Stomach (tissue), 9 donors: ENCODE results near the gene PDE8A. TPM values are rescaled to one million over a fixed set of nuclear protein-coding genes. Genes with fewer than 3 reads are reported as not detected.

Experiments used
- DNase-seq, 2 donors: peaks; one replicate each; pipeline versions ENCODE4 v3.0.0 to v3.0.0-alpha.2; 2013 to 2019
- H3K27ac ChIP-seq, 5 donors: fragments of 200-600 bp in 4 of 5; sonication (generic) in 4 of 5; one replicate each; pipeline ENCODE4 v1.5.1; 2013 to 2019; ENCODE audit warnings: mild to moderate bottlenecking in 1 of 5, moderate library complexity in 1 of 5
- H3K27me3 ChIP-seq, 3 donors: fragments of 200-600 bp; sonication (generic); one replicate each; pipeline ENCODE4 v1.5.1; 2017 to 2019; ENCODE audit warnings: mixed run types in 1 of 3
- H3K36me3 ChIP-seq, 4 donors: fragments of 200-600 bp; sonication (generic); 1 replicate in 3 of 4; 2 replicates in 1 of 4; pipeline ENCODE4 v1.5.1; 2016 to 2019
- H3K4me1 ChIP-seq, 4 donors: fragments of 200-600 bp; sonication (generic); one replicate each; pipeline ENCODE4 v1.5.1; 2016 to 2019
- H3K4me3 ChIP-seq, 4 donors: fragments of 200-600 bp; sonication (generic) in 3 of 4; one replicate each; pipeline ENCODE4 v1.5.1; 2016 to 2019; ENCODE audit warnings: mild to moderate bottlenecking in 1 of 4
- H3K9me3 ChIP-seq, 4 donors: fragments of 200-600 bp; sonication (generic); one replicate each; pipeline ENCODE4 v1.5.1; 2016 to 2019
- EP300 ChIP-seq: sonication (generic); formaldehyde crosslinking; IDR thresholded peaks from one replicate; pipeline ENCODE4 v1.6.1; 2017; ENCODE audit warnings: antibody characterized with exemption
- POLR2A ChIP-seq, 4 donors: fragments of 450-650 bp; IDR thresholded peaks; one replicate each; pipeline ENCODE4 v1.6.1; 2016; ENCODE audit warnings: antibody characterized with exemption in 4 of 4, control low read depth in 2 of 4, mild to moderate bottlenecking in 1 of 4, moderate library complexity in 1 of 4
- POLR2AphosphoS5 ChIP-seq, 3 donors: sonication (generic); formaldehyde crosslinking; IDR thresholded peaks; one replicate each; pipeline ENCODE4 v1.6.1; 2016; ENCODE audit warnings: antibody characterized with exemption in 3 of 3
- WGBS, 5 donors: extraction: QIAGEN DNeasy Blood & Tissue Kit in 3 of 5; methylation state at CpG; one replicate each; pipeline versions ENCODE4 v1.1.5 to v1.1.7; 2013 to 2018; 5-methylcytosine and 5-hydroxymethylcytosine counted together
- intact Hi-C: fragments of 100-400 bp; cut with DNase I; formaldehyde crosslinking; loops from one replicate; pipeline ENCODE4 v1.15.1; 2023; ENCODE audit warnings: low total_unique reads
- polyA plus RNA-seq, 3 donors: library from polyadenylated mRNA; stranded (reverse); fragments of 200-250 nt; gene quantifications; one replicate each; pipeline ENCODE4 v1.2.3, GENCODE V29; 2013
- total RNA-seq, 5 donors: library from RNA; depleted of rRNA; stranded (reverse); fragments of >200 nt; gene quantifications; one replicate each; pipeline versions ENCODE4 v1.1.0 to v1.2.3, GENCODE V29; 2014 to 2016
- TF ChIP-seq, protein P1 (sequence below), 7 experiments: fragments of 450-650 bp in 4 of 7; fragments of 200-600 bp in 3 of 7; sonication (generic) in 3 of 7; IDR thresholded peaks; one replicate each; pipeline ENCODE4 v1.5.1; 2016 to 2019; ENCODE audit warnings: antibody characterized with exemption in 7 of 7, control low read depth in 2 of 7, mild to moderate bottlenecking in 1 of 7
- donor health status: healthy with polysubstance abuse.
- donor health status: Bipolar disorder and iron deficiency.
- donor health status: healthy.

The PDE8A gene
- total and polyA plus RNA-seq, 8 donors: 15.6 to 85.9 (median 38.3) TPM

DNA sequence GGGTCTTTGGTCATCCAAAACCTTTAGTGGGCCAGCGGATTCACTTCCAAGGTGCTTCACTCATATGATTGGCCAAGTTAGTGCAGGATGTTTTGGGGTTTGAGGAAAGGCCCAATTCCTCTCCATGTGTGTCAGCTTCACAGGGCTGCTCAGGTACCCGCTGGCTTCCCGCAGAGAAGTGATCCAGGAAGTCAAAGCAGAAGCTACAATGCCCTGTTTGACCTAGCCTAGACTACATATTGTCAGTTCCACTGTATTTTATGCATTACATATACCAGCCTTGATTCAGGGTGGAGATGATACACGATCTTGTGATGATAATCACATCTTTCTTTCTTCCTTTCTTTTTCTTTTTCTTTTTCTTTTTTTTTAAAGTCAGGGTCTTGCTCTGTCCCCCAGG lies 32.1 kb downstream of the PDE8A start:
- TF ChIP-seq POLR2AphosphoS5 (IDR thresholded peaks at IDR 0.05) (no peak), POLR2A (IDR thresholded peaks at IDR 0.05) (no peak), EP300 (no peak)
- TF ChIP-seq, protein P1, sequence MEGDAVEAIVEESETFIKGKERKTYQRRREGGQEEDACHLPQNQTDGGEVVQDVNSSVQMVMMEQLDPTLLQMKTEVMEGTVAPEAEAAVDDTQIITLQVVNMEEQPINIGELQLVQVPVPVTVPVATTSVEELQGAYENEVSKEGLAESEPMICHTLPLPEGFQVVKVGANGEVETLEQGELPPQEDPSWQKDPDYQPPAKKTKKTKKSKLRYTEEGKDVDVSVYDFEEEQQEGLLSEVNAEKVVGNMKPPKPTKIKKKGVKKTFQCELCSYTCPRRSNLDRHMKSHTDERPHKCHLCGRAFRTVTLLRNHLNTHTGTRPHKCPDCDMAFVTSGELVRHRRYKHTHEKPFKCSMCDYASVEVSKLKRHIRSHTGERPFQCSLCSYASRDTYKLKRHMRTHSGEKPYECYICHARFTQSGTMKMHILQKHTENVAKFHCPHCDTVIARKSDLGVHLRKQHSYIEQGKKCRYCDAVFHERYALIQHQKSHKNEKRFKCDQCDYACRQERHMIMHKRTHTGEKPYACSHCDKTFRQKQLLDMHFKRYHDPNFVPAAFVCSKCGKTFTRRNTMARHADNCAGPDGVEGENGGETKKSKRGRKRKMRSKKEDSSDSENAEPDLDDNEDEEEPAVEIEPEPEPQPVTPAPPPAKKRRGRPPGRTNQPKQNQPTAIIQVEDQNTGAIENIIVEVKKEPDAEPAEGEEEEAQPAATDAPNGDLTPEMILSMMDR (IDR thresholded peaks at IDR 0.05): no peak
- no peak for DNase-seq
- Histone ChIP-seq H3K27me3 (no peaks in the 10 kb centered on the region), H3K36me3 (no peaks in the 10 kb centered on the region), H3K4me3 (no peak overlapping the region), H3K9me3 (no peaks in the 10 kb centered on the region), H3K27ac (peak overlapping the region in 1 of 5 donors; percentile 42), H3K4me1 (peaks cover 20 to 56% (median 32%) of the 10 kb centered on the region in 4 donors)
- intact Hi-C loops: no loop called here
- WGBS, 5 donors: 90 to 94% (median 91%) methylated on average over 4 of the region's 4 CpGs

DNA sequence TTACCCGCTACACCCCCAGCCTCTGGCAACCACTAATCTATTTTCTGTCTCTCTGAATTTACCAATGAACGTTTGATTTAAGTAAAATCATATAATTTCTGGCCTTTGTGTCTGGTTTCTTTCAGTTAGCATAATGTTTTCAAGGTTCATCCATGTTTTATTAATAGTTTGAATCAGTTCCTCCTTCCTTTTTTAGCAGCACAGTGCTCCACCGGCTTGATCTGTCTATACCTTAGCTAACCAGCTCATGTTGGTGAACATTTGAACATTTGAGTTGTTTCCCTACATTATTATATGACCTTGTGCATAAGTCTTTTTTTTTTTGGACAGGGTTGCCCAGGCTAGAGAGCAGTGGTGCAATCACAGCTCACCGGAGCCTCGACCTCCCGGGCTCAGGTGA lies 33.3 kb downstream of the PDE8A start:
- TF ChIP-seq, protein P1 (IDR thresholded peaks at IDR 0.05): no peak
- TF ChIP-seq POLR2A (IDR thresholded peaks at IDR 0.05): no peak
- TF ChIP-seq POLR2AphosphoS5 (IDR thresholded peaks at IDR 0.05): no peak
- TF ChIP-seq EP300: no peak
- H3K9me3 ChIP-seq: no peaks in the 10 kb centered on the region
- no peaks in the 10 kb centered on the region for H3K36me3 ChIP-seq
- H3K4me1 ChIP-seq: peaks cover 12 to 45% (median 21%) of the 10 kb centered on the region in 4 donors
- no peak for DNase-seq
- H3K27me3 ChIP-seq: no peaks in the 10 kb centered on the region
- intact Hi-C loops: no loop called here
- no peak overlapping the region for H3K27ac ChIP-seq
- no peak overlapping the region for H3K4me3 ChIP-seq
- 74 to 79% (median 77%) methylated on average over 6 of the region's 6 CpGs for WGBS, 5 donors

DNA sequence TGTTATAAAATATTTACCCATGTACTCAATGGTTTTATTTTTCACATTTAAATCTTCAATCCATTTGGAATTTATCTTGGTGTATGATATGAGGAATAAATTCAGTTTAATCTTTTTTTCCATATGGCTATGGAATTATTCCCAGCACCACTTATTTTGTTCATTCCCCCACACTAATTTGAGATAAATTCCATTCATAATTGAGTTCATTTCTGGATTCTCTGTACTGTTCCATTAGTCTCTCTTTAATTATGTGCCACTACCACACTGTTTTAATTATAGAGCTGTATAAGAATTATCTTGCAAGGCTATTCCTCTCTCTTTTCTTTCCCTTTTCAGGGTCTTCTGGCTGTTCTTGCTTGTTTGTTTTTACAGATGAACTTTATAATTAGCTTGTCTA lies 34.6 kb downstream of the PDE8A start:
- H3K9me3 ChIP-seq: no peaks in the 10 kb centered on the region
- DNase-seq: no peak
- no peaks in the 10 kb centered on the region for H3K27me3 ChIP-seq
- peaks cover 1 to 40% (median 9%) of the 10 kb centered on the region in 4 donors for H3K4me1 ChIP-seq
- intact Hi-C loops: no loop called here
- TF ChIP-seq, protein P1 (IDR thresholded peaks at IDR 0.05): no peak
- TF ChIP-seq EP300 (no peak), POLR2AphosphoS5 (IDR thresholded peaks at IDR 0.05) (no peak), POLR2A (IDR thresholded peaks at IDR 0.05) (no peak)
- H3K36me3 ChIP-seq: no peaks in the 10 kb centered on the region
- H3K4me3 ChIP-seq: no peak overlapping the region
- H3K27ac ChIP-seq: no peak overlapping the region

DNA sequence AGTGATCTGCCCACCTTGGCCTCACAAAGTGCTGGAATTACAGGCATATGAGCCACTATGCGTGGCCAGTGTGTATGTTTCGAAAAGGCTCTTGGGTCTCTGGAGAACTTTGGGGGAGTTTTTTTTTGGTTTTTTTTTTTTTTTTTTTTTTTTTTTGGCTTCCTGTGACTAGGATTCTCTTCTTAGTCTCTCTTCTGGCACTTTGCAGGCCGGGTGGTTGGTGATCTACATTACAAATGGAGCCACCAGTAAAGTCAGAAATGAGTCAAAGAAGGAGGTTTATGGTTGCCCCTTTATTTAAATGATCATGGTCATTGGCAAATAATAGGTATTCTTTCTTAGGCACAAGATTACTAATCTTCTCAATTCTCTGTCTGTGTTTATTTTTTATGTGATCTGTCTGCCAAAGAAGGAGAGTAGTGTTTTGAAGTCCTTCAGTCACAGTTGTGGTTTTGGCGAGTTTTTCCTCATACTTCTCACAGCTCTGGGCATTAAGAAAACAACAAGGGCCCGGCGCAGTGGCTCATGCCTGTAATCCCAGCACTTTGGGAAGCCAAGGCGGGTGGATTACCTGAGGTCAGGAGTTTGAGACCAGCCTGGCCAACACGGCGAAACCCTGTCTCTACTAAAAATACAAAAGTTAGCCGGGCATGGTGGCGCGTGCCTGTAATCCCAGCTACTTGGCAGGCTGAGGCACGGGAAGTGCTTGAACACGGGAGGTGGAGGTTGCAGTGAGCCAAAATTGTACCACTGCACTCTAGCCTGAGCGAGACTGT lies 38.3 kb downstream of the PDE8A start:
- Histone ChIP-seq H3K27me3 (no peaks in the 10 kb centered on the region), H3K9me3 (no peaks in the 10 kb centered on the region), H3K4me1 (peaks cover 26 to 55% (median 36%) of the 10 kb centered on the region in 4 donors), H3K27ac (no peak overlapping the region), H3K36me3 (no peaks in the 10 kb centered on the region), H3K4me3 (no peak overlapping the region)
- intact Hi-C loops: no loop called here
- 71 to 86% (median 74%) methylated on average over 15 of the region's 15 CpGs for WGBS, 5 donors
- DNase-seq: no peak
- TF ChIP-seq POLR2A (IDR thresholded peaks at IDR 0.05): no peak
- TF ChIP-seq EP300: no peak

DNA sequence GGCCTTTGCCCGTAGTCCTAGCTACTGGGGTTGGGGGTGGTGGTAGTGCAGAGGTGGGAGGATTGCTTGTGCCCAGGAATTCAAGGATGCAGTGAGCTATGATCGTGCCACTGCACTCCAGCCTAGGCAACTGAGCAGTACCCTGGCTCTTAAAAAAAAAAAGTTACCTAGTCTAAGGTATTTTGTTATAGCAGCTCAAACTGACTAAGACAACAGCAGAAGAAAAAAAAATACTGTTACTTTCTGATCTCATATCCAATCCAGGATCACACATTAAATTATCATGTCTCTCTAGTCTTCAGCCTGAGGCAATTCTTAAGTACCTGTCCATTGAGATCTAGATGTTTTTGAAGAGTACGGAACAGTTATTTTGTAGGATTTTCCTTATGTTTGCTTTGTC lies 39.8 kb downstream of the PDE8A start:
- Histone ChIP-seq H3K9me3 (no peaks in the 10 kb centered on the region), H3K27ac (no peak overlapping the region), H3K36me3 (no peaks in the 10 kb centered on the region), H3K4me1 (peaks cover 40 to 55% (median 50%) of the 10 kb centered on the region in 4 donors), H3K27me3 (no peaks in the 10 kb centered on the region), H3K4me3 (no peak overlapping the region)
- WGBS, 5 donors: 92 to 99% (median 96%) methylated on average over 3 of the region's 3 CpGs
- intact Hi-C loops: no loop called here
- TF ChIP-seq POLR2A (IDR thresholded peaks at IDR 0.05): no peak
- TF ChIP-seq, protein P1 (IDR thresholded peaks at IDR 0.05): no peak
- no peak for TF ChIP-seq EP300
- no peak for TF ChIP-seq POLR2AphosphoS5 (IDR thresholded peaks at IDR 0.05)
- DNase-seq: no peak
